ENCODE data around the gene SNAI1. TPM values are rescaled to one million over a fixed set of nuclear protein-coding genes. Genes with fewer than 3 reads are reported as not detected.
"Not testable (repeated sequence)": the region's sequence is repeated elsewhere in the genome, so short reads cannot be mapped to it uniquely, and the experiment has no call there.

SNAI1 gene
- total and polyA plus RNA-seq, 2 of the 4 experiments (the other 2 are of a cell fraction), result 0.54 to 13.7 TPM

GRCh38 chr20:50000548-50001222 lies 17.9 kb downstream of the SNAI1 start:
- H3K4ac ChIP-seq (ENCODE audit: low read depth, low read length); H3K9me1 ChIP-seq (ENCODE audit: insufficient read depth, low read length); H4K91ac ChIP-seq (ENCODE audit: insufficient read depth, low read depth, low read length); H2AK9ac ChIP-seq (replicated peaks; ENCODE audit: low read depth, low read length, poor library complexity); BruUV-seq (replicated peaks); H3K14ac ChIP-seq (replicated peaks; ENCODE audit: low read depth, low read length); H2BK15ac ChIP-seq (ENCODE audit: low read depth, low read length); H3K4me3 ChIP-seq (ENCODE audit: insufficient read depth, low read depth, low read length); H3K36me3 ChIP-seq (ENCODE audit: control insufficient read depth, insufficient read depth, low read length); in situ Hi-C loops (cut with MboI; ENCODE audit: low sequenced_read_pairs); POLR2A ChIA-PET (ENCODE audit: unreplicated experiment); H2AK5ac ChIP-seq (ENCODE audit: low read depth, low read length); H3K27ac ChIP-seq (ENCODE audit: insufficient read depth, low read length); H4K8ac ChIP-seq (ENCODE audit: low read depth in 2 of 2, low read length in 2 of 2); DNase-seq; H3K18ac ChIP-seq (ENCODE audit: low read depth, low read length); H3K4me2 ChIP-seq (ENCODE audit: low read depth, low read length); H4K20me1 ChIP-seq (ENCODE audit: insufficient read depth, low read length); H4K5ac ChIP-seq (ENCODE audit: low read depth, low read length); H3K9ac ChIP-seq (ENCODE audit: low read depth, low read length); intact Hi-C loops (cut with micrococcal nuclease); H3K23ac ChIP-seq (ENCODE audit: low read depth, low read length); dilution Hi-C loops (cut with HindIII; ENCODE audit: low sequenced_read_pairs, unreplicated experiment); H3K56ac ChIP-seq (ENCODE audit: extremely low read depth, insufficient read depth, low read length); H2BK5ac ChIP-seq (ENCODE audit: low read depth, low read length, poor library complexity, severe bottlenecking); H2BK20ac ChIP-seq (ENCODE audit: low read depth, low read length); H3K4me1 ChIP-seq (ENCODE audit: control insufficient read depth, insufficient read depth, low read length); H3K79me1 ChIP-seq (ENCODE audit: low read depth in 1 of 2, low read length in 2 of 2); H3K9me3 ChIP-seq (ENCODE audit: control insufficient read depth, insufficient read depth, low read length); H2AFZ ChIP-seq (replicated peaks; ENCODE audit: low read length, poor library complexity); H3K27me3 ChIP-seq (ENCODE audit: control insufficient read depth, insufficient read depth, low read length); ATAC-seq (ENCODE audit: low read depth); H2BK120ac ChIP-seq (ENCODE audit: low read depth, low read length); CTCF ChIA-PET: not testable (repeated sequence)
- 88% methylated on average over 4 of the region's 14 CpGs; no CpG with 5 or more reads in 1 of the 2 experiments for WGBS, 2 experiments (ENCODE audit: extremely low coverage in 2 of 2, insufficient read length in 1 of 2)
- 0 out of 2 replicates have a peak, but pooled peaks have one; percentile 34 for TF ChIP-seq CEBPB (IDR thresholded peaks at IDR 0.05; ENCODE audit: low read depth, low read length)

All from IMR-90 (cell line).